Neural progenitor cell (in vitro differentiated cells): ENCODE data around the gene EFCAB6. TPM values are rescaled to one million over a fixed set of nuclear protein-coding genes. Genes with fewer than 3 reads are reported as not detected.

ENCODE experiments used
- DNase-seq: peaks from one replicate; pipeline ENCODE4 v3.0.0-alpha.2; 2016; ENCODE audit warnings: low spot score
- H2AFZ ChIP-seq: fragments of 200-600 bp; sonication (generic); replicated peaks from 2 replicates; pipeline ENCODE4 v1.6.1; 2016; ENCODE audit warnings: antibody characterized with exemption
- H3F3A ChIP-seq: fragments of 200-600 bp; sonication (generic); 2 replicates; pipeline ENCODE4 v1.6.1; 2016; ENCODE audit warnings: antibody characterized with exemption, low read depth
- H3K27ac ChIP-seq: fragments of 200-600 bp; sonication (generic); 2 replicates; pipeline ENCODE4 v1.5.1; 2016; ENCODE audit warnings: mild to moderate bottlenecking
- H3K27me3 ChIP-seq: fragments of 200-600 bp; sonication (generic); 2 replicates; pipeline ENCODE4 v1.6.1; 2016; ENCODE audit warnings: mild to moderate bottlenecking, moderate library complexity
- H3K36me3 ChIP-seq: fragments of 200-600 bp; sonication (generic); 2 replicates; pipeline ENCODE4 v1.5.1; 2016
- H3K4me1 ChIP-seq: fragments of 200-600 bp; sonication (generic); 2 replicates; pipeline ENCODE4 v1.6.1; 2016; ENCODE audit warnings: mixed run types
- H3K4me2 ChIP-seq: fragments of 200-600 bp; sonication (generic); 2 replicates; pipeline ENCODE4 v1.6.1; 2016
- H3K4me3 ChIP-seq: fragments of 200-600 bp; sonication (generic); 2 replicates; pipeline ENCODE4 v1.5.1; 2016
- H3K79me2 ChIP-seq: fragments of 200-600 bp; sonication (generic); 2 replicates; pipeline ENCODE4 v1.6.1; 2016; ENCODE audit warnings: low read depth
- H3K9ac ChIP-seq: fragments of 200-600 bp; sonication (generic); 2 replicates; pipeline ENCODE4 v1.6.1; 2016
- H3K9me3 ChIP-seq: fragments of 200-600 bp; sonication (generic); 2 replicates; pipeline ENCODE4 v1.5.1; 2016; ENCODE audit warnings: low read depth
- H4K20me1 ChIP-seq: fragments of 200-600 bp; sonication (generic); 2 replicates; pipeline ENCODE4 v1.6.1; 2016; ENCODE audit warnings: low read depth
- H3K27ac Mint-ChIP-seq: 3 replicates; pipeline ENCODE4 v1.8.0; 2021; ENCODE audit warnings: mixed read lengths
- H3K27me3 Mint-ChIP-seq: 2 replicates; pipeline ENCODE4 v1.8.0; 2022; ENCODE audit warnings: low read depth, mild to moderate bottlenecking, inconsistent platforms, moderate library complexity, mixed read lengths; ENCODE audit not compliant: insufficient read depth
- H3K36me3 Mint-ChIP-seq: 3 replicates; pipeline ENCODE4 v1.8.0; 2021; ENCODE audit warnings: mixed read lengths
- H3K4me1 Mint-ChIP-seq: 3 replicates; pipeline ENCODE4 v1.8.0; 2021; ENCODE audit warnings: mixed read lengths
- H3K4me3 Mint-ChIP-seq: 3 replicates; pipeline ENCODE4 v1.8.0; 2021; ENCODE audit warnings: mild to moderate bottlenecking, moderate library complexity, mixed read lengths
- H3K9me3 Mint-ChIP-seq: 3 replicates; pipeline ENCODE4 v1.8.0; 2020; ENCODE audit warnings: mixed read lengths
- CTCF ChIP-seq: fragments of 200-600 bp; sonication (generic); IDR thresholded peaks from 2 replicates; pipeline ENCODE4 v1.5.1; 2017; ENCODE audit warnings: antibody characterized with exemption, mild to moderate bottlenecking
- EZH2 ChIP-seq: fragments of 200-600 bp; sonication (generic); IDR thresholded peaks from 2 replicates; pipeline ENCODE4 v1.6.1; 2017; ENCODE audit warnings: antibody characterized with exemption, mild to moderate bottlenecking, moderate library complexity
- EZH2phosphoT487 ChIP-seq: fragments of 200-600 bp; sonication (generic); IDR thresholded peaks from 2 replicates; pipeline ENCODE4 v1.6.1; 2017; ENCODE audit warnings: antibody characterized with exemption
- total RNA-seq: library from RNA; depleted of rRNA; stranded (reverse); fragments of >200 nt; gene quantifications from 2 replicates; pipeline ENCODE4 v1.2.3, GENCODE V29; 2015; ENCODE audit warnings: low replicate concordance

EFCAB6 gene
- total RNA-seq, 1 donor from 2014 or later, result 4.9 TPM

- no peaks in the 10 kb centered on the region for H4K20me1 ChIP-seq
- no peaks in the 10 kb centered on the region for H3K36me3 ChIP-seq
- no peak overlapping the region for H2AFZ ChIP-seq
- no peaks in the 10 kb centered on the region for H3K27me3 Mint-ChIP-seq
- no peak overlapping the region for H3K4me3 ChIP-seq
- no peak overlapping the region for H3K4me2 ChIP-seq
- no peak overlapping the region for H3K27ac ChIP-seq
- H3K4me1 ChIP-seq, result no peaks in the 10 kb centered on the region
- TF ChIP-seq CTCF (no peak), EZH2phosphoT487 (no peak), EZH2 (no peak)
- H3F3A ChIP-seq, result no peaks in the 10 kb centered on the region
- H3K36me3 Mint-ChIP-seq, result no peaks in the 10 kb centered on the region
- no peaks in the 10 kb centered on the region for H3K9me3 ChIP-seq
- H3K4me1 Mint-ChIP-seq, result no peaks in the 10 kb centered on the region
- H3K9ac ChIP-seq, result no peak overlapping the region
- H3K4me3 Mint-ChIP-seq, result no peak overlapping the region
- no peak for DNase-seq
- H3K27me3 ChIP-seq, result peaks cover 38% of the 10 kb centered on the region
- H3K79me2 ChIP-seq, result no peaks in the 10 kb centered on the region
- H3K9me3 Mint-ChIP-seq, result peaks cover 5% of the 10 kb centered on the region
- no peak overlapping the region for H3K27ac Mint-ChIP-seq
These were observed 9.1 kb downstream of the EFCAB6 start for GRCh38 chr22:43802897-43803495.

- Mint-ChIP-seq H3K9me3 (peaks cover 5% of the 10 kb centered on the region), H3K27me3 (no peaks in the 10 kb centered on the region), H3K4me3 (no peak overlapping the region), H3K27ac (no peak overlapping the region), H3K36me3 (no peaks in the 10 kb centered on the region), H3K4me1 (no peaks in the 10 kb centered on the region)
- Histone ChIP-seq H3K4me1 (no peaks in the 10 kb centered on the region), H3K36me3 (no peaks in the 10 kb centered on the region), H3K9me3 (no peaks in the 10 kb centered on the region), H2AFZ (no peak overlapping the region), H3K79me2 (no peaks in the 10 kb centered on the region), H3K9ac (no peak overlapping the region), H3K27ac (no peak overlapping the region), H4K20me1 (no peaks in the 10 kb centered on the region), H3K27me3 (peaks cover 38% of the 10 kb centered on the region), H3K4me2 (no peak overlapping the region), H3K4me3 (no peak overlapping the region), H3F3A (no peaks in the 10 kb centered on the region)
- DNase-seq, result no peak
- no peak for TF ChIP-seq EZH2
- TF ChIP-seq EZH2phosphoT487, result no peak
- TF ChIP-seq CTCF, result no peak
These were observed 11.1 kb downstream of the EFCAB6 start for GRCh38 chr22:43800970-43801369.

- Histone ChIP-seq H4K20me1 (no peaks in the 10 kb centered on the region), H3K4me3 (no peak overlapping the region), H3K9me3 (no peaks in the 10 kb centered on the region), H3F3A (no peaks in the 10 kb centered on the region), H3K4me2 (no peak overlapping the region), H3K4me1 (no peaks in the 10 kb centered on the region), H2AFZ (no peak overlapping the region), H3K9ac (no peak overlapping the region), H3K27me3 (peaks cover 18% of the 10 kb centered on the region), H3K79me2 (no peaks in the 10 kb centered on the region), H3K36me3 (no peaks in the 10 kb centered on the region), H3K27ac (no peak overlapping the region)
- H3K4me1 Mint-ChIP-seq, result no peaks in the 10 kb centered on the region
- peaks cover 5% of the 10 kb centered on the region for H3K9me3 Mint-ChIP-seq
- TF ChIP-seq CTCF (no peak), EZH2 (no peak), EZH2phosphoT487 (no peak)
- no peak overlapping the region for H3K4me3 Mint-ChIP-seq
- H3K36me3 Mint-ChIP-seq, result no peaks in the 10 kb centered on the region
- DNase-seq, result no peak
- H3K27ac Mint-ChIP-seq, result no peak overlapping the region
- no peaks in the 10 kb centered on the region for H3K27me3 Mint-ChIP-seq
These were observed 13.6 kb downstream of the EFCAB6 start for GRCh38 chr22:43798492-43798891.
